Hepatocyte (in vitro differentiated cells): ENCODE results near the gene DOCK4. TPM values are rescaled to one million over a fixed set of nuclear protein-coding genes. Genes with fewer than 3 reads are reported as not detected.

Experiments used
- DNase-seq: peaks from one replicate; pipeline ENCODE4 v3.0.0-alpha.2; 2016; ENCODE audit warnings: low spot score
- H2AFZ ChIP-seq: fragments of 200-600 bp; sonication (generic); 2 replicates; pipeline ENCODE4 v1.6.0; 2016; ENCODE audit warnings: antibody characterized with exemption, mild to moderate bottlenecking
- H3K27ac ChIP-seq: fragments of 200-600 bp; sonication (generic); 2 replicates; pipeline ENCODE4 v1.5.1; 2016; ENCODE audit warnings: mild to moderate bottlenecking
- H3K27me3 ChIP-seq: fragments of 200-600 bp; sonication (generic); 2 replicates; pipeline ENCODE4 v1.6.1; 2016
- H3K36me3 ChIP-seq: fragments of 200-600 bp; sonication (generic); replicated peaks from 2 replicates; pipeline ENCODE4 v1.5.1; 2016; ENCODE audit warnings: low read depth; ENCODE audit not compliant: insufficient read depth
- H3K4me1 ChIP-seq: fragments of 200-600 bp; sonication (generic); 2 replicates; pipeline ENCODE4 v1.5.1; 2016; ENCODE audit warnings: mild to moderate bottlenecking, moderate library complexity; ENCODE audit not compliant: insufficient read depth
- H3K4me2 ChIP-seq: fragments of 200-600 bp; sonication (generic); 2 replicates; pipeline ENCODE4 v1.6.0; 2016
- H3K4me3 ChIP-seq: fragments of 200-600 bp; sonication (generic); 2 replicates; pipeline ENCODE4 v1.5.1; 2016; ENCODE audit warnings: mild to moderate bottlenecking
- H3K79me2 ChIP-seq: fragments of 200-600 bp; sonication (generic); 2 replicates; pipeline ENCODE4 v1.6.0; 2017; ENCODE audit warnings: mild to moderate bottlenecking
- H3K9me2 ChIP-seq: fragments of 200-600 bp; sonication (generic); replicated peaks from 2 replicates; pipeline ENCODE4 v1.6.0; 2017; ENCODE audit warnings: mild to moderate bottlenecking; ENCODE audit not compliant: insufficient read depth
- H3K9me3 ChIP-seq: fragments of 200-600 bp; sonication (generic); 2 replicates; pipeline ENCODE4 v1.5.1; 2016; ENCODE audit warnings: low read depth, mild to moderate bottlenecking
- H4K20me1 ChIP-seq: fragments of 200-600 bp; sonication (generic); 2 replicates; pipeline ENCODE4 v1.6.0; 2016; ENCODE audit warnings: mild to moderate bottlenecking; ENCODE audit not compliant: insufficient read depth, poor library complexity, severe bottlenecking
- EZH2 ChIP-seq: fragments of 200-600 bp; sonication (generic); IDR thresholded peaks from 2 replicates; pipeline ENCODE4 v1.6.1; 2016; ENCODE audit warnings: antibody characterized with exemption, mild to moderate bottlenecking, borderline replicate concordance
- EZH2phosphoT487 ChIP-seq: fragments of 200-600 bp; sonication (generic); IDR thresholded peaks from one replicate; pipeline ENCODE4 v1.6.1; 2018; ENCODE audit warnings: antibody characterized with exemption, mild to moderate bottlenecking, low read depth, moderate library complexity; ENCODE audit not compliant: unreplicated experiment, severe bottlenecking
- WGBS: methylation state at CpG from one replicate; pipeline ENCODE4 v1.1.6; 2016; ENCODE audit warnings: low lambda C conversion rate; ENCODE audit errors: missing lambda C conversion rate; 5-methylcytosine and 5-hydroxymethylcytosine counted together
- polyA plus RNA-seq: library from polyadenylated mRNA; unstranded; fragments of >200 nt; fragmentation: Nextera tagmentation; extraction: Ambion mirVana; gene quantifications from 2 replicates; pipeline ENCODE4 v1.2.1, GENCODE V29; 2016
- total RNA-seq: library from RNA; depleted of rRNA; stranded (reverse); fragments of >200 nt; gene quantifications from 2 replicates; pipeline ENCODE4 v1.2.3, GENCODE V29; 2014
- TF ChIP-seq, protein P1 (sequence below): fragments of 200-600 bp; sonication (generic); IDR thresholded peaks from 2 replicates; pipeline ENCODE4 v1.5.1; 2016; ENCODE audit warnings: antibody characterized with exemption, mild to moderate bottlenecking; ENCODE audit not compliant: poor library complexity

The DOCK4 gene
- total and polyA plus RNA-seq, 2 experiments from 2014 or later, result 4.4 to 22.9 TPM

DNA sequence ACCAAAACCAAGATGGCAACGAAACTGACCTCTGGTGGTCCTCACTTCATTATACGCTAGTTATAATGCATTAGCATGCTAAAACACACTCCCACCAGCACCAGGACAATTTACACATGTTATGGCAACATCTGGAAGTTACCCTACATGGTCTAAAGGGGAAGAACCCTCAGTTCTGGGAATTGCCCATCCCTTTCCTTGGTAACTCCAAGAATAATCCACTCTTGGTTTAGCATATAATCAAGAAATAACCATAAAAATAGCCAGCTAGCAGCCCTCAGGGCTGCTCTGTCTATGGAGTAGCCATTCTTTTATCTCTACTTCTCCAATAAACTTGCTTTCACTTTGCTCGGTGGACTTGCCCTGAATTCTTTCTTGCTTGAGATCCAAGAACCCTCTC lies 191.1 kb downstream of the DOCK4 start:
- Histone ChIP-seq H4K20me1 (no peaks in the 10 kb centered on the region), H3K4me2 (no peak overlapping the region), H3K4me1 (peaks cover 4% of the 10 kb centered on the region), H3K9me2 (no peaks in the 10 kb centered on the region), H3K4me3 (no peak overlapping the region), H3K27me3 (no peaks in the 10 kb centered on the region), H3K79me2 (peaks cover 10% of the 10 kb centered on the region), H3K27ac (no peak overlapping the region), H2AFZ (no peak overlapping the region), H3K9me3 (no peaks in the 10 kb centered on the region), H3K36me3 (no peaks in the 10 kb centered on the region)
- no peak for TF ChIP-seq EZH2
- TF ChIP-seq EZH2phosphoT487, result no peak
- TF ChIP-seq, protein P1, sequence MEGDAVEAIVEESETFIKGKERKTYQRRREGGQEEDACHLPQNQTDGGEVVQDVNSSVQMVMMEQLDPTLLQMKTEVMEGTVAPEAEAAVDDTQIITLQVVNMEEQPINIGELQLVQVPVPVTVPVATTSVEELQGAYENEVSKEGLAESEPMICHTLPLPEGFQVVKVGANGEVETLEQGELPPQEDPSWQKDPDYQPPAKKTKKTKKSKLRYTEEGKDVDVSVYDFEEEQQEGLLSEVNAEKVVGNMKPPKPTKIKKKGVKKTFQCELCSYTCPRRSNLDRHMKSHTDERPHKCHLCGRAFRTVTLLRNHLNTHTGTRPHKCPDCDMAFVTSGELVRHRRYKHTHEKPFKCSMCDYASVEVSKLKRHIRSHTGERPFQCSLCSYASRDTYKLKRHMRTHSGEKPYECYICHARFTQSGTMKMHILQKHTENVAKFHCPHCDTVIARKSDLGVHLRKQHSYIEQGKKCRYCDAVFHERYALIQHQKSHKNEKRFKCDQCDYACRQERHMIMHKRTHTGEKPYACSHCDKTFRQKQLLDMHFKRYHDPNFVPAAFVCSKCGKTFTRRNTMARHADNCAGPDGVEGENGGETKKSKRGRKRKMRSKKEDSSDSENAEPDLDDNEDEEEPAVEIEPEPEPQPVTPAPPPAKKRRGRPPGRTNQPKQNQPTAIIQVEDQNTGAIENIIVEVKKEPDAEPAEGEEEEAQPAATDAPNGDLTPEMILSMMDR, result no peak
- DNase-seq, result no peak
- WGBS, result 93% methylated on average over 3 of the region's 3 CpGs

DNA sequence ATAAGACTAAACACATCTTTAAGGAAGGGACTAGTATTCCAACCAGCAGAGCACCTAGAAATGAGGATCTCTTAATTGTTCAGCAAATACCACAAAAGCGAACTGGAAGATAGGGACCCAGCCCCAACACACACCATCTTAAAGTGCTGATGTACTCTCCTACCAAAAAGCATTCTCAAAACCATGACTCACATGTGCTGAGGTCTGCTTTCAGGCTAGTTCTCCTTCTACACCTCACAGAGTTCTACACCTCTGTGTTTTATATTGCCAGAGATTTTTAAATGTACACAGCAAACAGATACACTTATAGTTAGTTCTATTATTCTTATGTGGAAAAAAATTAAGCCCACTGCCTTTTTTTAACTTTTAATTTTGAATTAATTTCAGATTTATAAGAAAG lies 191.9 kb downstream of the DOCK4 start:
- Histone ChIP-seq H4K20me1 (no peaks in the 10 kb centered on the region), H3K9me2 (no peaks in the 10 kb centered on the region)
- WGBS, result 88% methylated on average over 1 of the region's 1 CpG

DNA sequence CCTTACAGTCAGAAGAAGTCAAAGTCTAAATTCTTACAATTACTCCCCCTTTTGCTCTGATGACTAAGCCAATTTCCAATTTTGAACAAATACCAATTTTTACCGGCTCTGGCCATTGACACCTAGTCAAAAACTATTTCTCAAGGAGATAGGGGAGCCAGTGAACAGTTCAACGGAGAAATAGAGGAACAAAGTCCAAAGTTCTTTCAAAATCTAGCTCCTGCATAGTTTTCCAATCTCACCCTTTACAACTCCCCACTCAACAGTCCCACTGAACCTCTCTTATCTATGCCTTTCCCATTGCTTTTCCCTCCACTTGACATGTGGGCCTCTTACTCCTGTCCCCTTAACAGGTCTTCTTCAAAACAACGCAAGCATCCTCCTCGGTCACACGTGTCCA lies 192.9 kb downstream of the DOCK4 start:
- Histone ChIP-seq H3K4me2 (no peak overlapping the region), H3K9me2 (no peaks in the 10 kb centered on the region), H3K36me3 (no peaks in the 10 kb centered on the region), H3K27me3 (no peaks in the 10 kb centered on the region), H3K9me3 (no peaks in the 10 kb centered on the region), H4K20me1 (no peaks in the 10 kb centered on the region), H3K4me3 (no peak overlapping the region), H3K27ac (no peak overlapping the region), H3K4me1 (no peaks in the 10 kb centered on the region), H2AFZ (no peak overlapping the region), H3K79me2 (peaks cover 9% of the 10 kb centered on the region)
- WGBS, result 82% methylated on average over 5 of the region's 5 CpGs
- no peak for DNase-seq
- TF ChIP-seq EZH2 (no peak), EZH2phosphoT487 (no peak)
- TF ChIP-seq, protein P1, result no peak

More for the DNA sequence above, 191.9 kb downstream of the DOCK4 start:
- no peak overlapping the region for H3K27ac ChIP-seq
- no peaks in the 10 kb centered on the region for H3K9me3 ChIP-seq
- H3K36me3 ChIP-seq, result no peaks in the 10 kb centered on the region
- H3K4me3 ChIP-seq, result no peak overlapping the region
- H3K4me2 ChIP-seq, result no peak overlapping the region
- TF ChIP-seq, protein P1, result no peak
- TF ChIP-seq EZH2 (no peak), EZH2phosphoT487 (no peak)
- peaks cover 12% of the 10 kb centered on the region for H3K79me2 ChIP-seq
- H3K4me1 ChIP-seq, result no peaks in the 10 kb centered on the region
- H3K27me3 ChIP-seq, result no peaks in the 10 kb centered on the region
- no peak overlapping the region for H2AFZ ChIP-seq
- no peak for DNase-seq

DNA sequence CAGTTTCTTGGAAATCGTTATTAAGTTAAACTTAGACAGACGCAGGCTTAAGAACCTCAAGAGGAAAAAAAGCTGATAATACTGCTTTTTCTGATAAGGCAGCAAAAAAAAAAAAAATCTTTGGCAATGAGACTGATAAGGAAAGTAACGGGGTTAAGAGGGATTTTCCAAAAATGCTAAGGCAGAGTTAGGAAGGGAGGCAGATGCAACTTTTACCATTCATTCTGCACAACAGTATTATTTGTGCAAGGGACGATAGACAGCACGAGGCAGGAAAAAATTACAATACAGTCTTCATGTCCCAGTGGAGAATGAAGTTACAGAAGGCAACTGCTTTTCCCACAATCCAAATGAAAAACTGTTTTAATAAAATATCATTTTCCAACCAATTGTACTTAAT lies 194.0 kb downstream of the DOCK4 start:
- WGBS, result 40% methylated on average over 5 of the region's 5 CpGs
- H2AFZ ChIP-seq, result no peak overlapping the region
- no peak for DNase-seq

More for the DNA sequence above, 194.0 kb downstream of the DOCK4 start:
- Histone ChIP-seq H4K20me1 (no peaks in the 10 kb centered on the region), H3K27ac (no peak overlapping the region), H3K9me2 (no peaks in the 10 kb centered on the region), H3K36me3 (no peaks in the 10 kb centered on the region), H3K4me1 (no peaks in the 10 kb centered on the region), H3K27me3 (no peaks in the 10 kb centered on the region), H3K4me3 (no peak overlapping the region), H3K4me2 (no peak overlapping the region), H3K79me2 (peaks cover 9% of the 10 kb centered on the region), H3K9me3 (no peaks in the 10 kb centered on the region)
- no peak for TF ChIP-seq EZH2phosphoT487
- TF ChIP-seq, protein P1, result no peak
- TF ChIP-seq EZH2, result no peak
